GM12872 (cell line): ENCODE measurements around the gene FHAD1.

Experiments
- TF ChIP-seq, protein P1 (sequence below): IDR thresholded peaks from 3 replicates; pipeline ENCODE4 v1.5.1; 2011; ENCODE audit warnings: low read depth, mild to moderate bottlenecking, low read length, moderate library complexity; ENCODE audit not compliant: insufficient read depth

The FHAD1 gene

DNA sequence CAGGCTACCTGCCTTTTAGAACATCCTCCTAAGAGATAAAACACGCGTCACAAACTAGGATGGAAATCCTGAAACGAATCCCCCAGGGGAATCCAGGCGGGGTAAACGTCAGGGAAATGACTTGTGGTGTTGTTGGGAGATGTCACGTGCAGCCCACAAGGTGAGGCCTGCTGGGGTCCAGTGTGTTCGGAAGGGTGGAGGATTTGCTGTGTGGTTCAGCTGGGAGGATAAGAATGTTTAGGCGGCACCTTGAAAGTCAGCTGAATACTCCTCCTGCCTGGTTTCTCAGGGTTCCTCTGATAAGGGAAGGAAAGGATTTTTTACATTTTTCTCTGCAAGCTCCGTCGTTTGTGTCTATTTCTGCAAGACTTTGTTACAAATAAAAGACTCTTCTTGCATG is 88.0 kb downstream of the FHAD1 start:
- TF ChIP-seq, protein P1, sequence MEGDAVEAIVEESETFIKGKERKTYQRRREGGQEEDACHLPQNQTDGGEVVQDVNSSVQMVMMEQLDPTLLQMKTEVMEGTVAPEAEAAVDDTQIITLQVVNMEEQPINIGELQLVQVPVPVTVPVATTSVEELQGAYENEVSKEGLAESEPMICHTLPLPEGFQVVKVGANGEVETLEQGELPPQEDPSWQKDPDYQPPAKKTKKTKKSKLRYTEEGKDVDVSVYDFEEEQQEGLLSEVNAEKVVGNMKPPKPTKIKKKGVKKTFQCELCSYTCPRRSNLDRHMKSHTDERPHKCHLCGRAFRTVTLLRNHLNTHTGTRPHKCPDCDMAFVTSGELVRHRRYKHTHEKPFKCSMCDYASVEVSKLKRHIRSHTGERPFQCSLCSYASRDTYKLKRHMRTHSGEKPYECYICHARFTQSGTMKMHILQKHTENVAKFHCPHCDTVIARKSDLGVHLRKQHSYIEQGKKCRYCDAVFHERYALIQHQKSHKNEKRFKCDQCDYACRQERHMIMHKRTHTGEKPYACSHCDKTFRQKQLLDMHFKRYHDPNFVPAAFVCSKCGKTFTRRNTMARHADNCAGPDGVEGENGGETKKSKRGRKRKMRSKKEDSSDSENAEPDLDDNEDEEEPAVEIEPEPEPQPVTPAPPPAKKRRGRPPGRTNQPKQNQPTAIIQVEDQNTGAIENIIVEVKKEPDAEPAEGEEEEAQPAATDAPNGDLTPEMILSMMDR: no peak

- TF ChIP-seq, protein P1: no peak
Measured at GRCh38 chr1:15336866-15337265, 89.8 kb downstream of the FHAD1 start.

- TF ChIP-seq, protein P1: no peak
Measured at GRCh38 chr1:15337656-15338402, 90.8 kb downstream of the FHAD1 start.

- TF ChIP-seq, protein P1: no peak
Measured at GRCh38 chr1:15339570-15339969, 92.5 kb downstream of the FHAD1 start.

DNA sequence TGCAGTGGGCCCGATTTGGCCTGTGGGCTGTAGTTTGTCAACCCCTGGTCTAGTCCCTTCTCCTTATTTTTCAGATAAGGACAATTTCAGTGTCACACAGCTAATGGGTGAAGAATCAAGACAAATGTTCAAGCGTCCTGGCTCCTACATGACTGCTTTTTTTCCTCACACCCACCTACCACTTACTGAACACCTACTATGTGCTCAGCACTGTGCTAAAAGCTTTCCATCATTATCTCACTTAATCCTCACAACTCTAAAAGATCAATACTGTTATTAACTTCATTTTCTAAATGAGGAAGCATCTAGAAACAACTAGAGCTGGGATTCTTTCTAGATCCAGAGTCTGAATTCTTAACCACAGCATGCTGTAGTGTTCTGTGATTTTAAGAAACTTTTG is 94.2 kb downstream of the FHAD1 start:
- TF ChIP-seq, protein P1: no peak

GRCh38 chr1:15341634-15342407 is 94.8 kb downstream of the FHAD1 start:
- TF ChIP-seq, protein P1: no peak

- TF ChIP-seq, protein P1: no peak
Measured at GRCh38 chr1:15342408-15342967, 95.5 kb downstream of the FHAD1 start.
